MM.1S (cell line): Measurements from ENCODE around the gene DLG5.

Experiments used
- DNase-seq: peaks from one replicate; pipeline ENCODE4 v3.0.0-alpha.2; 2015
- H2AFZ ChIP-seq: fragments of 300-600 bp; sonication (generic); 2 replicates; pipeline ENCODE4 v1.6.0; 2016; ENCODE audit warnings: antibody characterized with exemption, low read length
- H3F3A ChIP-seq: fragments of 300-600 bp; sonication (generic); 2 replicates; pipeline ENCODE4 v1.6.1; 2016; ENCODE audit warnings: mild to moderate bottlenecking, antibody characterized with exemption, low read length, moderate library complexity, mixed read lengths; ENCODE audit not compliant: insufficient read depth
- H3K27ac ChIP-seq: fragments of 300-600 bp; sonication (generic); 2 replicates; pipeline ENCODE4 v1.5.1; 2016; ENCODE audit warnings: mild to moderate bottlenecking, low read length
- H3K27me3 ChIP-seq: fragments of 300-600 bp; sonication (generic); replicated peaks from 2 replicates; pipeline ENCODE4 v1.6.0; 2016; ENCODE audit warnings: low read length; ENCODE audit not compliant: insufficient read depth
- H3K36me3 ChIP-seq: fragments of 300-600 bp; sonication (generic); replicated peaks from 2 replicates; pipeline ENCODE4 v1.6.1; 2016; ENCODE audit warnings: mild to moderate bottlenecking, low read length, mixed read lengths; ENCODE audit not compliant: insufficient read depth
- H3K4me1 ChIP-seq: fragments of 300-600 bp; sonication (generic); 2 replicates; pipeline ENCODE4 v1.6.1; 2016; ENCODE audit warnings: low read length, mixed read lengths
- H3K4me2 ChIP-seq: fragments of 300-600 bp; sonication (generic); 2 replicates; pipeline ENCODE4 v1.6.0; 2016; ENCODE audit warnings: low read depth, low read length
- H3K4me3 ChIP-seq: fragments of 300-600 bp; sonication (generic); 2 replicates; pipeline ENCODE4 v1.5.1; 2016; ENCODE audit warnings: low read length, mixed read lengths
- H3K79me2 ChIP-seq: fragments of 300-600 bp; sonication (generic); 2 replicates; pipeline ENCODE4 v1.6.1; 2016; ENCODE audit warnings: mixed run types, low read length, mixed read lengths
- H3K9ac ChIP-seq: fragments of 300-600 bp; sonication (generic); 2 replicates; pipeline ENCODE4 v1.6.1; 2016; ENCODE audit warnings: low read length, mixed read lengths
- H3K9me2 ChIP-seq: fragments of 300-600 bp; sonication (generic); replicated peaks from 2 replicates; pipeline ENCODE4 v1.6.1; 2016; ENCODE audit warnings: mild to moderate bottlenecking, low read length, mixed read lengths; ENCODE audit not compliant: insufficient read depth
- H3K9me3 ChIP-seq: fragments of 300-600 bp; sonication (generic); replicated peaks from 2 replicates; pipeline ENCODE4 v1.6.1; 2016; ENCODE audit warnings: mild to moderate bottlenecking, low read length, mixed read lengths; ENCODE audit not compliant: insufficient read depth
- H4K20me1 ChIP-seq: fragments of 300-600 bp; sonication (generic); 2 replicates; pipeline ENCODE4 v1.6.1; 2016; ENCODE audit warnings: mild to moderate bottlenecking, low read length, moderate library complexity, mixed read lengths; ENCODE audit not compliant: insufficient read depth
- EZH2 ChIP-seq: fragments of 300-600 bp; sonication (generic); optimal IDR thresholded peaks from 2 replicates; pipeline ENCODE3; 2017; ENCODE audit warnings: low read depth, mild to moderate bottlenecking, antibody characterized with exemption, low read length, mixed read lengths
- EZH2phosphoT487 ChIP-seq: fragments of 300-600 bp; sonication (generic); IDR thresholded peaks from 2 replicates; pipeline ENCODE4 v1.6.1; 2018; ENCODE audit warnings: antibody characterized with exemption, low read length
- TF ChIP-seq, protein P1 (sequence below): fragments of 300-600 bp; sonication (generic); IDR thresholded peaks from 2 replicates; pipeline ENCODE4 v1.5.1; 2016; ENCODE audit warnings: antibody characterized with exemption, low read length, mixed read lengths

Gene DLG5

DNA sequence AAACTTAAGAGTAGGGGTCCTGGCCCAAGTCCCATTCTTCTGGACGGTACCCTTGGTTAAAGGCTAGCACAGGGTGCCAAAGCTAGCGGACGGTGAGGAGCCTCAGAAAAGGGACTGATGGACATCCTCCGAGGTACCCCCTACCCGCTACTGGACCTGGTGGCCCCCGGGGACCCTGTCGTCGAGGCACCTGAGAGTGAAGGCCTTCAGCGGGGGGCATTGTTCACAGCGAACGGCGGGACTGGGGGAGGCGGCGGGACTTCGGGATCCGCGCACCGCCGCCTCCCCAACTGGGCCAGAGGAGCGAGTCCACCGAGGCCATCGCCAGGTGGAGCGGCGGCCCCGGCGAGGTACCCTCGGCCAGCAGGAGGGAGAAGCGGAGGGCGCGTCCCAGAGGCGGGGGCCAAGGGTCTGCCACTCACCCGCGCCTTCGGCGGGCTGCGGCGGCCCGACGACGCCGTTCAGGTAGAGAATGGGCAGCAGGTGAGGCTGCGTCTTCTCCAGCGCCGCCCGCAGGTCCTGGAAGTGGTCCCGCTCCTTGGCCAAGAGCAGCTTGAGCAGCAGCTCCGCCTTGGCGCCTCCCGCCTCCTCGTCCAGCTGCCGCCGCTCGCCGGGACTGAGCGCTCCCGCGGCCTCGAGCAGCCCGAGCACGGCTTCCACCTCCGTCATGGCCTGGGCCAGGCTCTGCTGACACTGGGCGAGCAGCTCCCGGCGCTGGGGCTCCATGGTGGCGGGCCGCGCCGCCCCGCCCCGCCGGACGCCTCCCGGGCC is 575 bp downstream of the DLG5 start:
- H3K4me1 ChIP-seq, result peaks cover 9% of the 10 kb centered on the region; the same call in 1 of the 2 replicates
- TF ChIP-seq EZH2 (no peak), EZH2phosphoT487 (no peak)
- TF ChIP-seq, protein P1, sequence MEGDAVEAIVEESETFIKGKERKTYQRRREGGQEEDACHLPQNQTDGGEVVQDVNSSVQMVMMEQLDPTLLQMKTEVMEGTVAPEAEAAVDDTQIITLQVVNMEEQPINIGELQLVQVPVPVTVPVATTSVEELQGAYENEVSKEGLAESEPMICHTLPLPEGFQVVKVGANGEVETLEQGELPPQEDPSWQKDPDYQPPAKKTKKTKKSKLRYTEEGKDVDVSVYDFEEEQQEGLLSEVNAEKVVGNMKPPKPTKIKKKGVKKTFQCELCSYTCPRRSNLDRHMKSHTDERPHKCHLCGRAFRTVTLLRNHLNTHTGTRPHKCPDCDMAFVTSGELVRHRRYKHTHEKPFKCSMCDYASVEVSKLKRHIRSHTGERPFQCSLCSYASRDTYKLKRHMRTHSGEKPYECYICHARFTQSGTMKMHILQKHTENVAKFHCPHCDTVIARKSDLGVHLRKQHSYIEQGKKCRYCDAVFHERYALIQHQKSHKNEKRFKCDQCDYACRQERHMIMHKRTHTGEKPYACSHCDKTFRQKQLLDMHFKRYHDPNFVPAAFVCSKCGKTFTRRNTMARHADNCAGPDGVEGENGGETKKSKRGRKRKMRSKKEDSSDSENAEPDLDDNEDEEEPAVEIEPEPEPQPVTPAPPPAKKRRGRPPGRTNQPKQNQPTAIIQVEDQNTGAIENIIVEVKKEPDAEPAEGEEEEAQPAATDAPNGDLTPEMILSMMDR, result no peak; the same call in 1 of the 2 replicates
- H3K36me3 ChIP-seq, result no peaks in the 10 kb centered on the region
- H3K9ac ChIP-seq, result peak overlapping the region; percentile 68
- H3K79me2 ChIP-seq, result peaks cover 50% of the 10 kb centered on the region
- no peaks in the 10 kb centered on the region for H3K9me2 ChIP-seq
- H3K27me3 ChIP-seq, result peaks cover 15% of the 10 kb centered on the region; the same call in 1 of the 2 replicates
- no peaks in the 10 kb centered on the region for H4K20me1 ChIP-seq
- no peaks in the 10 kb centered on the region for H3K9me3 ChIP-seq
- no peak overlapping the region for H3K27ac ChIP-seq
- peak overlapping the region; percentile 68 for H3K4me3 ChIP-seq
- DNase-seq, result peak; percentile 36
- H3F3A ChIP-seq, result peaks cover 4% of the 10 kb centered on the region
- H2AFZ ChIP-seq, result peak overlapping the region; percentile 74
- peak overlapping the region; percentile 85 for H3K4me2 ChIP-seq

DNA sequence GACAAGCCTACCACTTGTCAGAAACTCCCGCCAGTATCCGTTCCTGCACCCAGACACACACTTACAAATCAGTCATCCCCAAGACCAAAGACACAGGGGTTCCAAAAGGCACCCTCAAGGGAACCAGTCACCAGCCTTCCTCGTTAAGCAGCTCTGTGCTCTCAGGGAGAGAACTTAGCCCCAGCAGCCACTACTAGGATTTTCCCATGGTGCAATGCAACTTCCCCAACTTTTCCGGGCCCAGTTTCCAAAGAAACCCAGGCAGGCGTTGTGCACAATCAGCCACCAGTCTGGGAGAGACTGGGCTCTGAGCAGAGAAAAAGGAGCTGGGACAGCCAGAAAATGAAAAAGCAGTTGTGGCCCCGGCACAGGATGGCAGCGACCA is 1.2 kb downstream of the DLG5 start:
- Histone ChIP-seq H3K4me2 (peak overlapping the region; percentile 85), H3F3A (peaks cover 4% of the 10 kb centered on the region), H4K20me1 (no peaks in the 10 kb centered on the region), H3K4me1 (peaks cover 9% of the 10 kb centered on the region; the same call in 1 of the 2 replicates), H3K9me3 (no peaks in the 10 kb centered on the region), H2AFZ (peak overlapping the region; percentile 74; the same call in 1 of the 2 replicates), H3K4me3 (peak overlapping the region; percentile 68), H3K79me2 (peaks cover 56% of the 10 kb centered on the region), H3K9me2 (no peaks in the 10 kb centered on the region), H3K9ac (peak overlapping the region; percentile 68; the same call in 1 of the 2 replicates), H3K36me3 (no peaks in the 10 kb centered on the region), H3K27me3 (peaks cover 15% of the 10 kb centered on the region; the same call in 1 of the 2 replicates), H3K27ac (no peak overlapping the region)
- no peak for TF ChIP-seq EZH2phosphoT487
- no peak for TF ChIP-seq EZH2
- TF ChIP-seq, protein P1, result no peak
- no peak for DNase-seq

DNA sequence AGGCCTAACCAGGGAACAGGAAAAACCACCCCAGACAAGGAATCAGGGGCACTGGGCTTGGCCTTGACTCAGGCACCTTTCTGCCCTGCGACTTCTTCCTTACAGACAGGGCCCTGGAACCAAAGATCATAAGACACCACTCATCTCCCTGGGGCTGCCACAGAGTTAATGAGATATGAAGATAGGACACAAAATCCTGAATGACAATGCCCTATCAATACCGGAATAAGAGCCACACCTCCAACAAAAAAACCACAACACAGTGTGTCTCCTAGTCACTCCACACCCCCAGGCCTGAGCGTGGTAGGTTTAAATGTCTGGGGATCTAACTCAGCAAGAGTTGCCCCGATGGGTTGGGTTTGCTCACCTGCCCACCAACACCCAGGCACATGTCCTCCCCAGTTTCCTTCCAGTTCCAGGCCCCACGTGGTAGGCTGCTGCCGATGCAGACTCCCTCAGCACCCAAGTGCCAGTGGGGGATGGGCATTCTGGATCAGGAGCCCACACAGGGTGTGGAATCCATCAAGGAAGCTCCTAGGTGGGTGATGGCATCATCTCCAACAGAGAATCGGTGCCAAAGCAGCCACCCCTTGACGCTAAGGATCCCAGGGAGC is 3.9 kb downstream of the DLG5 start:
- no peak for TF ChIP-seq EZH2
- TF ChIP-seq, protein P1, result no peak
- TF ChIP-seq EZH2phosphoT487, result no peak
- Histone ChIP-seq H3K4me1 (peaks cover 9% of the 10 kb centered on the region; the same call in 1 of the 2 replicates), H3F3A (peaks cover 4% of the 10 kb centered on the region), H3K4me2 (no peak overlapping the region), H3K4me3 (no peak overlapping the region), H3K36me3 (no peaks in the 10 kb centered on the region), H2AFZ (no peak overlapping the region), H3K9me2 (no peaks in the 10 kb centered on the region), H4K20me1 (no peaks in the 10 kb centered on the region), H3K9me3 (no peaks in the 10 kb centered on the region), H3K27ac (no peak overlapping the region), H3K79me2 (peaks cover 76% of the 10 kb centered on the region), H3K27me3 (peaks cover 7% of the 10 kb centered on the region; the same call in 1 of the 2 replicates), H3K9ac (no peak overlapping the region)
- DNase-seq, result no peak
